GM19099 (cell line): ENCODE results near the gene COL16A1.

Source experiments
- POLR2A ChIP-seq: IDR thresholded peaks from 3 replicates; pipeline ENCODE4 v1.6.1; 2011; ENCODE audit warnings: low read depth; ENCODE audit not compliant: insufficient read length; ENCODE audit errors: extremely low read depth

The COL16A1 gene

DNA sequence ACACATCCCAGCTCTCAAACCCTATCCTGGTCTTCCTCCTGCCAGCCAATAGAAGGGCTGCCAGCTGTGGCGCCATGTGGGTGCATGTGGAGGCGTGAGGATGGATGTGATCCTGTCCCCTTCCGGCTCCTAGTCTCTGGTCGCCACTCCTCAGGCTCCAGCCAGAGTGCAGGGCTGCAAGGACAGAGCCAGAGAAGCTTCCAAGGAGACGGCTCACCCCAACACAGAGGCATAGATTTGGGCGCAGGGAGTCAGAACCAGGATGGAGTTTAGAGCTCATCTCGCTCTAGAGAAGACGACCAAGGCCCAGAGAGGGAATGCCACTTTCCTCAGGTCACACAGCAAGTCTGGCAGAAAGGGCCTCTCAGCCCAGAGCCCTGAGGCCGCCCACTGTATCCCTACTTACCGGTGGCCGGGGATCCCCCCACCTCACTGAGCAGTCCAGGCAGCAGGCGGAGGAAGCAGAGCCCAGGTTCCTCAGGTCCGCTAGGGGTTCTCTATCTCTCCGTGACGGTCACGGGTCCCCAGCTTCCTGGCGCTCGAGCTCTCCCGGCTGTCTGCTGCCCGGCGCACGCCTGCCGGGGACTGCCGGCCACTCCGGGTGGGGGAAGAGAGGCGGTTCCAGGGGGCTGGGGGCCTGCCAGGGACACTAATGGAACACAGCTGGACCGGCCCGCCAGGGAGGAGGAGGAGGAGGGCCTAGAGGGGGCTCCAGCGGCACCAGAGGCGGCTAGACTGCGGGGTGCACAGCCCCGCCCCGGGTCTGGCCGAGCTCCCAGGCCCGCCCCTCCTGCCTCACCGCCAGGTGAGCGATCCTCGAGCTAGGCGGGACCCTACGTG, at the start of gene COL16A1:
Gene COL16A1 (minus strand): TSS at position 587 of the 840 bp plus-strand sequence. CDS start 1,824 bp downstream, outside the sequence.
- no peak for TF ChIP-seq POLR2A

DNA sequence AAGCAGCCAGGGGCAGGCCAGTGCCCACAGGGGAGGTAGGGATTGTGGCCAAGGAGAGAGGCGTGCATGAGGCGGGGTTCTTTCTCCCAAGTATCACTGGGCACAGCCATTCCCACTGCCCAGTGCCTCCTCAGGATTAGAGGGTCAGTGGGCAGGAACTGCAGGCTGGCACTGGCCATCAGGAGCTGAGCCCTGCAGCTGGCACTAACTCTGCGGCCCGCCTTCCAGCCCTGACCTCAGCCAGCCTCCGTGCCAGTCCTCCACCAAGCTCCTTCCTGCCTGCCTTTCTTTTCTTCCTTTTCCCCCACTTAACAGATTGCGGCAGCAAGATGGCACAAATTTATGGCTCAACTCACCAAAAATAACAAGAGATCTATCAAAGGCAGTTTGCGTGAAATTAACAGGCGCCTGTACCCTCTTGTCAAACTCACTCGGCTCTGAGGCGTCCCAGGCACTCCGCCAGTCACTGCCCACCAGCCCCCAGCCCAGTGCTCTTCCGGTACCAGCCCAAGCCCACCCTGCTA, 49.2 kb upstream of the COL16A1 start:
- TF ChIP-seq POLR2A, result no peak

DNA sequence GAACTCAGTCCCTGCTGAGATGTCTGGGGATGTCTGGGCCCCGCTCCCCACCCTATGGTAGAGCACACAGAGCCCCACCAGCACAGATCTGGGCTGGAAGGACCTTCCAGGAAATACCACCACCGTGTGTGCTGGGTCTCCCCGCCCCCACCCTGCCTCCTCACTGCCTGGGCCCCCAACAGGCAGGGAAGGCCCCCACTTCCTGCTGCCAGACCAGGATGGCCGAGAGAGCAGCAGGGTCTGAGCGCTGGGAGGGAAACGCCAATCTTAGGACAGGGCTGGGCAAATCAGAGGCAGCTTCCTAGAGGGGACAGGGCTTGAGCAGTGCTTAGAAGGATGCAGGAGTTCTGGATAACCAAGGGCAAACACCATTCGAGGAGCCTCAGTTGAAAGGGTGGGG, 48.4 kb upstream of the COL16A1 start:
- no peak for TF ChIP-seq POLR2A

DNA sequence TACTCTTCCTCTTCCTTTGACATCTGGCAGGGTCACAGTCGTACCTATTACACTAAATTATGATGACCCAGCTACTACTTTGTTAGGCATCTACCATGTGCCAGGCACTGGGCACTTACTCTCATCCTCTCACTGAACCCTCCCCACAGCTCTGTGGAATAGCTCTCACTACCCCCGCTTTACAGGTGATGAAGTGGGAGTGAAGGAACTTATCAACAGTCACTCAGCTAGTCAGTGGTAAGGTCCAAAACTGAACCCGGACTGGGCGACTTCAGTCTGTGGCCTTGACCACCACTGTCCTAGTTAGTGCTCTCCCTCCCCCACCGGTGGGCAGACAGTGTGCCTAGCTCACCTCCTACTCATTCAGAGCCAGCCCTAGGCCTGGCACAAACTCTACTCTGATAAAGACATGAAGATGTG, 48.0 kb upstream of the COL16A1 start:
- no peak for TF ChIP-seq POLR2A

DNA sequence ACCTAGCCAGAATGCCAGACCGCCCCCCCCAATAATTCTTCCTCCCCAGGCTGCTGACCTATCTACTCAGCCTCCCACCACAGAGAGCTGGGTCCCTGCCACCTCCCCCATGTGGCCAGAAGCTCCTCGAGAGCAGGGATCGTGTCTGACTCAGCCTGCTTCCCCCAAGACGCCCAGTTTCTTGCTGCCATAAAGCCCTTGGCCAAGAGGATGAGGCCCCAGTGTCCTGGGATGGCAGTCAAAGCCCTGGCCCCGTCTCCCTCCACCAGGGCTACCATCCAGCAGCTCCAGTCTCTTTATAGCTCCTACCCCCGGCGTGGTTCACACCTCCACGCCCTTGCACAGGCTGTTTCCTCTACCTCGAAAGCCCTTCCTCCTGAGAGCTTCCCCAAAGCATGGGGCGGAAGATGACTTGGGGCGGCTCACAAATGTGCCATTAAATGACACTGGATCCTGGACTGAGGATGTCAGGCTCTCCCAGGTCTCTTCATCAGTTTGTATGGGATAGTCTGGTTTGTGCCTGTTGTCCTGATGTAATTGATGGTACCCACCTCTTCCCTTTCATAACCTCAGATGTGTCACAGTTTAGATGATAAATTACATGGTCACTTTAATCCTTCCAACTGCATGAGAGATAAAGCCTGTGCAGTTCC, 47.2 kb upstream of the COL16A1 start:
- TF ChIP-seq POLR2A, result no peak

DNA sequence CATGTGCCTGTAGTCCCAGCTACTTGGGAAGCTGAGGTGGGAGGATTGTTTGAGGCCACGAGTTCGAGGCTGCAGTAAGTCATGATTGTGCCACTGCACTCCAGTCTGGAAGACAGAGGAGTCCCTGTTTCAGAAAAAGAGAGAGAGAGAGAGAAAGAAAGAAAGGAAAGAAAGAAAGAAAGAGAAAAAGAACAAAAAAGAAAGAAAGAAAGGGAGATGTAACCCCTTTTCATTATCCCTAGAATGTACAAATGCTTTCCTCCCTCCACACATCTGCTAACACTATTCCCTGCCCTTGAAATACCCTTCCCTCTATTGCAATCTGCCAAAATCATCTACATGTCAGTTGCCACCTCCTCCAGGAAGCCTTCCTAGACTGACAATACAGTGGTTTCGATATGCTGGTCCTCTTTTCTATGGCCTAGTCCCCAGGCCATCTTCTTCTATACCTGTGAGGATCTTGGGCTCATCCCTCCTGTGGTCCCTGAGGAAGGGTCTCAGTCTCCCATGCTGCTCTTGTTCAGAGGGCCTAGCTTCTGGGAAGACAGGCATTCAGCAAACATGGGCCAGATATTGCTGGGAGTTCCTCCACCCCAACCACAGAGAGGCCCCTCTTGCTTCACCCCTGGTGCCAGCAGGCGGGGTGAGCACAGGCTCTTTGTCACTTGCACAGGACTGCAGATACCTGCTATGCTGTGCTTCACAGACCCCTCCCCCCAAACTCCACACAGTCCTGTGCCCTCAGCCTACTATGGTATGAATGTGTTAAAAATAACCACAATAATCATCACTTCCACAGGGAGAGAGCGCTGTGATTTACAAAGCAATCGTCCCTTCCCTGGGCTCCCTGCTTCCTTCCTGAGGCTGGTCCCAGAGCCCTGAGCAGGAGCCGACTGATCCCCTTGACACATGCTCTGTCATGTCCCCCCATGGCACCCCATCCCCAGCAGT, 46.2 kb upstream of the COL16A1 start:
- no peak for TF ChIP-seq POLR2A

DNA sequence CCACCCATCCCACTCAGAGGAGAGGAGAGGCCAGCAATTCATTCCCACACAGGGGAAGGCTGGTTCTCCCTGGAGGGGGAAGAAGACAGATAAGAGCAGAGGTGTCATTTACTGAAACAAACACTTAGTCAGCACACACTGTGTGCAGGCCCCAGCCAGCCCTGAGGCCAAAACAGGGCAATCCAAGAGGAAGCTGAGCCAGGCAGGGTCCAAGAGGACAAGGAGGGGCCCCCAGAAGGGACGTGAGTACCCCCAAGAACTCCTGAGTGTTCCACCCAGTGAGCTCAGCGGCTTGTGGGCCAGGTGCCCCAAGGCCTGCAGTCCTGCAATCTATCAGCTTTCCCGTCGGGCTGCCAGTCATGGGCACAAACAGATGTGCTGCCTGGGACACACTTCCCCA, 44.5 kb upstream of the COL16A1 start:
- no peak for TF ChIP-seq POLR2A

DNA sequence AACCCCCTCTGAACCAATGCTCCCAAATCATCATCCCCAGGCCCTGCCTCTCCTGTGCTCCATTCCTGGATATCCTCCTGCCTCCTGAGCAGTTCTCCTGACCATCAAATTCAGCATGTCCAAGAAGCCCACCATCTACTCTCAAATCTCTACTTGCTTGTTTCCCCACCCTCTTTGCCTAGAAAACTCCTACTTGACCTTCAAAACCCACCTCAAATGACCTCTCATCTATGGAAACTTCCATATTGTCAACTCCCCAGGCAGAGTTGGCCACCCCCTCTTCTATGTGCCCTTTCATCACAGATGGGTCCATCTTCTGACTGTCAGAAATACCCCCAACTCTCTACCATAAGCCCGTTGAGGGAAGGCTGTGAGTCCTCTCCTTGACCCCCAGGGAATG, 43.5 kb upstream of the COL16A1 start:
- TF ChIP-seq POLR2A, result no peak

DNA sequence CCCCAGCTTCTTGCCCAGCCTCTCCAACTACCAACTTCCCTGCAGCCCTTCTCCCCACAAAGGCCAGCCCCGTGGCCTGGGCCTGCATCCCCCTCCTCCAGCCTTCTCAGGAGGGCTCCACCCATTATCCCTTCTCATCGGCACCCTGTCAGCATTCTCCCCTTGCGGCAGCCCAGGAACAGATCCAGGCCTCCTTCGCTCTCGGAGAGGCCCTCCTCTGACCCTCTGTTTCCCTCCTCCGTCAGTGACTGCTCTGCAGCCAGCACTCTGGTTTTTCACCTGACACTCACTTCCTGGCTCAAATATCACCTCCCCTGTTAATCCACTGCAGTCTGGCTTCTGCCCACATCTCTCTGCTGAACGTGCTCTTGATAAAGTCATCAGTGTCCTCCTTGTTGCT, 42.9 kb upstream of the COL16A1 start:
- no peak for TF ChIP-seq POLR2A

DNA sequence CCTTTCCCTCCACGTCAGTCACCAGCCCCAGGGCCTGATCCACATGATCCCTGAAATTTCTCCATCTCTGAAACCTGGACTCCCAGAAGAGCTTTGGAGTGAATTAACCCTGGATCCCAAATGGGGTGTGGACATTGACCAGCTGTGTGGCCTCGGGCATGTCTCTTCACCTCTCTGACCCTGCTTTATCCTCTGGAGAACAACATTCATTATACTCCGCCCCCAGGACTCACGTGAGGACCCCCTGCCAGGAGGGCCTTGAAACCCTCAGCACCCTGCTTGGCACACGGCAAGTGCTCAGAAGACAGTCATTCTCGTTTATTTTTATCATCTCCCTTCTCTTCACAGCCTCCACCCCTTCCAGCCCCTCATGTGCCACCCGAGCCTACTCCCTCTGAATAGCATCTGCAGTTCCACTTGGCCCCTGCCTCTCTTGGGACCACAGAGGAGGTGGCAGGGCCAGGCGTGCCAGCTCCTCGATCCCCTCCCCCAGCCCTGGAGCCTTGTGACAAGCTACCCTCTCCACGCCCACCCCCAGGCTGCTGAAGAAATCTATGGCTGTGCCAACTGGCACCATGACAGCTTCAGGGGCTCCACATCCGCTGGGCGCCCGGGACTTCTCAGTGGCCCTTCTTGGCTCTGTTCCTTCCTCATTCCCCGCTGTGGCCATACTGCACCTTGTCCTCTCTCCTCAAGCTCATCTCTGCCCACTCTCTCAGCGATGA, 42.3 kb upstream of the COL16A1 start:
- TF ChIP-seq POLR2A, result no peak

DNA sequence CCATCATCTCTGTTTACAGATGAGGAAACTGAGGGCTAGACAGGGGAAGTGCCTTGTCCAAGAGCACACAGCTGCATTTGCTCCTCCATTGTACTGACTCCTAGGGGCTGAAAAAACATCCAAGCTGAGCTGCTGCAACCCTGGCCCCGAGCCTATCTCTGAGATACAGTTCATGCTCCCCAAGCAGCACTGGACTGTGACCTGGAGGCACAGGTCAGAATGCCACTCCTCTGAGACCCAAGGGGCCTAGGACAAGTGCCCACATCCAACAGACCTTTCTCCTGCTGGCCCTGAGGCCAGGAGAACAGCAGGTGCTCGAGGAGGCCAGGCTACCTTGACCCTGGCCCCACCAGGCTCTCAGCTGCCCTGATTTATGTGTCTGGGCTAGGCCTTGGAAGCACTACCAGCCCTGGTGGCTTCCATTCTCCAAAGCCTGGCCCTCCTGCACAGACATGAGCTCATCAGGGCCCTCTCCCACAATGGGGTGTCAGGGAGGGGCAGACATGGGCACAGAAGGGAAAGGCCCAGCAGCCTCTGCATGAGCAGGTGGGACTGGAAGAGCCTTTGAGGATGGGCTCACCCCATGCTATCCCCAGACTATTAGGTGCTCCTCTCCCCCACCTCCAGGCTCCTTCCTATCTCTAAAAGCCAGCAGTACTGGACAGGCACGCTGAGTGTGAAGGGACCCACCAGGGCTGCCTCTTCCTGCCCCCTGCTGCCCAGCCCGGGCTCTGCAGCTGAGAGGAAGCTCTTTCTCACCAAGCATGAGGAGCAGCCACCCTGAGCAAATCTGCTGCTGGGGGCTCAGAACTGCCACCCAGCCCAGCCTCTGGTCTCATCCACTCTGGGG, 41.5 kb upstream of the COL16A1 start:
- TF ChIP-seq POLR2A, result no peak

DNA sequence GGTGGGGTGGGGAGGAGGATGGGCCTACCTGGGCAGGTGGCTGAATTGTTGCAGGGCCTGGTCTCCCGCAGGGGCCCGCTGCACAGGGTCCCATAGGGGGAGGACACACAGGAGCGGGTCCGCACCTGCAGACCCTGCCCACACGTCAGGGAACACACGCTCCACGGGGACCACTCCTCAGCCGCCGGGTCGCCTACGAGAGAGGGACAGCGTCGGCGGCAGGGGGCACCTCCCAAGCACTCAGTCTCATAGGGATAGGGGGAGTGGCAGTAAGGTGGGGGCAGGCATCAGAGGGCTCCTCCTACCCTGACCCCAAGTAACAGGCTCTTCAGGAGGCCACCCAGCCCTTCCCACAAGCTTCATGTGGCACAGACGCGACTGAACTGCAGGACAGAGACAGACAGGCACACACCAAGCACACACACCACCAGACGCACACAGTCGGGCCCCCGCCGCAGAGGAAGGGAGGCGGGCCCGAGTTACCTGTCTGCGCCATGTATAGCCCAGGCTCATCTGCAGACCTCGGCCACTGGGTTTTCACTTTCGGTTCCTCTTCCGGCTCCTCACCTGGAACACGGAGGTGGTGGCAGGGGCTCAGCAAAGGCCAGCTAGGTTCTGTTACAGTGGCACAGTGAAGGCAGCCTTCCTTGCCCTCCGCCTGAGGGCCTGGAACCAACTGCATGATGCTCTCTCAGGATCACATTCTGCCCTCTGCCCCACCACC, 40.5 kb upstream of the COL16A1 start:
- no peak for TF ChIP-seq POLR2A

DNA sequence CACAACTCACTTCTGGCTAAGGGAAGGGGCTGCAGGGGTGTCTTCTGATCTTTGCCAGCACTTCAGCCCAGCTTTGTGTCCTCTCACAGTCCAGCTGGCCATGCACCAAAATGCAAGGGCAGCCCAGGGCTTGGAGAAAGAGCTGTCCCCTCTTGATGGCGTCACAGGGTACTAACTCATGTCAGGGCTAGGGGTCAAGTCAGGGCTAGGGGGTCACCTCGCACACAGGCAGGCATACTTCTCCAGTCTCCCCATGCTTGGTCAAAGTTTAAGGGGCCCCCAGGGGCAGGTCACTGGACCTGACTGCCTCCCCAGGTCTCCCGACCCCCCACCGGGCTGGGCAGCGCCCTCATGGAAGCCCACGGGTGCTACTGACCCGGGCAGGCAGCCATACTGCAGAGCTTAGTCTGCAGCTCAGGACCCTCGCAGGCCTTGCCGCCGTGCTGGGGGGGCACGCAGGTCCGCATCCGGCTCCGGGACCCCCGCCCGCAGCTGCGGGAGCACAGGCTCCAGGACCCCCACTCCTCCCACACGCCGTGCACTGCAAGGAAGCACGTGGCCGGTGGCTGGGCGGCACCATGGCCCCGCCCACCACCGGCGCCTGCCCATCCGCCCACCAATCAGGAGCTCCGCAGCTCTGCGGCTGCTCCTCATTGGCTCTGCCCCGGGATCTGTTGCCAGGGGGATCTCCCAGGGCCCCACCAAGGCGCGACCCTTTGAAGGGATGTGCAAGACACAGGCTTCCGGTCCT, 38.8 kb upstream of the COL16A1 start:
- TF ChIP-seq POLR2A, result no peak

DNA sequence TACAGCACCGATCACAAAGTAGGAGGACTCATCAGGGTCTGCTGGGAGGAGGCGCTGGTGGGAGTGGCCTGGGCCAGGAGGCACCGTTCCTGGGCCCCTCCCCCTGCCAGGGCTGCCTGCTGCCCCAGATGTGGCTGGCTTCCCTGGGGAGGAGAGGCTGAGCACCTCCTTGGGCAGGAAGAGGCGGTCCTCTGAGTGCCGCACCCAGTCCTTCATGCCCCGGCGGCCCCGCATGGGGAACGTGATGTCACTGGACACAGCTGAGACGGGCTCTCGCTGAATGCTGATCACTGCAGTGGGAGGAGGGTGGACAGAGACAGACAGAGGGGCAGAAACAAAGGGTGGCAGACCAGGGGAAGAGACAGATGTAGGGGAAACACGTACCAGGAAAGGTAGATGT, 35.5 kb upstream of the COL16A1 start:
- no peak for TF ChIP-seq POLR2A
